H9 (cell line): ENCODE data around the gene PAM. TPM values are rescaled to one million over a fixed set of nuclear protein-coding genes. Genes with fewer than 3 reads are reported as not detected.

Experiments used
- DNase-seq: peaks from one replicate; pipeline ENCODE4 v3.0.0-alpha.2; 2017
- H2AFZ ChIP-seq: one replicate; pipeline ENCODE4 v1.6.1; 2013; ENCODE audit warnings: mild to moderate bottlenecking, low read length, control low read depth, moderate library complexity
- H2AK5ac ChIP-seq: 2 replicates; pipeline ENCODE4 v1.6.1; 2013; ENCODE audit warnings: low read length, control low read depth, mixed read lengths; ENCODE audit not compliant: insufficient read length
- H2BK120ac ChIP-seq: one replicate; pipeline ENCODE4 v1.6.1; 2013; ENCODE audit warnings: low read depth, mild to moderate bottlenecking, low read length, control low read depth, inconsistent platforms; ENCODE audit not compliant: poor library complexity, severe bottlenecking
- H2BK12ac ChIP-seq: 2 replicates; pipeline ENCODE4 v1.6.1; 2013; ENCODE audit warnings: low read length, control low read depth, mixed read lengths, low read depth; ENCODE audit not compliant: insufficient read length
- H2BK15ac ChIP-seq: 2 replicates; pipeline ENCODE4 v1.6.1; 2013; ENCODE audit warnings: low read depth, low read length, control low read depth
- H2BK20ac ChIP-seq: one replicate; pipeline ENCODE4 v1.6.1; 2013; ENCODE audit warnings: low read depth, mild to moderate bottlenecking, low read length, control low read depth, inconsistent platforms; ENCODE audit not compliant: poor library complexity, severe bottlenecking
- H2BK5ac ChIP-seq: 2 replicates; pipeline ENCODE4 v1.6.1; 2013; ENCODE audit warnings: low read length, control low read depth, mixed read lengths; ENCODE audit not compliant: insufficient read length
- H3K14ac ChIP-seq: 2 replicates; pipeline ENCODE4 v1.6.1; 2013; ENCODE audit warnings: low read length, control low read depth; ENCODE audit not compliant: insufficient read depth
- H3K18ac ChIP-seq: 2 replicates; pipeline ENCODE4 v1.6.1; 2013; ENCODE audit warnings: low read depth, mild to moderate bottlenecking, mixed read lengths, low read length, control low read depth; ENCODE audit not compliant: insufficient read length
- H3K23ac ChIP-seq: 2 replicates; pipeline ENCODE4 v1.6.1; 2013; ENCODE audit warnings: low read length, control low read depth, mixed read lengths, low read depth; ENCODE audit not compliant: insufficient read length
- H3K23me2 ChIP-seq: 2 replicates; pipeline ENCODE4 v1.6.1; 2013; ENCODE audit warnings: low read depth, mild to moderate bottlenecking, mixed read lengths, low read length, control low read depth; ENCODE audit not compliant: insufficient read length, poor library complexity, severe bottlenecking
- H3K27ac ChIP-seq: 2 replicates; pipeline ENCODE4 v1.5.1; 2013; ENCODE audit warnings: low read length, control low read depth, mixed read lengths, low read depth; ENCODE audit not compliant: insufficient read length
- H3K27me3 ChIP-seq: 2 replicates; pipeline ENCODE4 v1.6.1; 2013; ENCODE audit warnings: low read length, control low read depth, inconsistent platforms; ENCODE audit not compliant: insufficient read depth
- H3K4ac ChIP-seq: 2 replicates; pipeline ENCODE4 v1.6.1; 2013; ENCODE audit warnings: low read depth, mild to moderate bottlenecking, control low read depth, inconsistent platforms, low read length, moderate library complexity
- H3K4me1 ChIP-seq: 2 replicates; pipeline ENCODE4 v1.6.1; 2013; ENCODE audit warnings: low read length, control low read depth, inconsistent platforms; ENCODE audit not compliant: insufficient read depth
- H3K4me2 ChIP-seq: 2 replicates; pipeline ENCODE4 v1.6.1; 2013; ENCODE audit warnings: low read length, control low read depth, mixed read lengths; ENCODE audit not compliant: insufficient read length, insufficient read depth
- H3K56ac ChIP-seq: 2 replicates; pipeline ENCODE4 v1.6.1; 2013; ENCODE audit warnings: low read depth, mild to moderate bottlenecking, mixed read lengths, low read length, control low read depth; ENCODE audit not compliant: insufficient read length
- H3K79me1 ChIP-seq: 2 replicates; pipeline ENCODE4 v1.6.1; 2013; ENCODE audit warnings: low read depth, mild to moderate bottlenecking, moderate library complexity, low read length, control low read depth, inconsistent platforms; ENCODE audit not compliant: insufficient read depth, poor library complexity, severe bottlenecking
- H3K79me2 ChIP-seq: 2 replicates; pipeline ENCODE4 v1.6.1; 2013; ENCODE audit warnings: low read length, control low read depth, inconsistent platforms; ENCODE audit not compliant: insufficient read depth
- H3K9ac ChIP-seq: 2 replicates; pipeline ENCODE4 v1.6.1; 2013; ENCODE audit warnings: low read length, control low read depth, mixed read lengths; ENCODE audit not compliant: insufficient read length; ENCODE audit errors: extremely low read depth
- H3K9me3 ChIP-seq: one replicate; pipeline ENCODE4 v1.6.1; 2013; ENCODE audit warnings: low read depth, low read length, inconsistent platforms; ENCODE audit not compliant: control insufficient read depth
- H3T11ph ChIP-seq: one replicate; pipeline ENCODE4 v1.6.1; 2013; ENCODE audit warnings: mild to moderate bottlenecking, low read length, control low read depth, inconsistent platforms
- H4K20me1 ChIP-seq: one replicate; pipeline ENCODE4 v1.6.1; 2013; ENCODE audit not compliant: control insufficient read depth, insufficient read length, insufficient read depth
- H4K5ac ChIP-seq: 2 replicates; pipeline ENCODE4 v1.6.1; 2013; ENCODE audit warnings: low read depth, mild to moderate bottlenecking, mixed read lengths, low read length, control low read depth; ENCODE audit not compliant: insufficient read length
- H4K8ac ChIP-seq: replicated peaks from 2 replicates; pipeline ENCODE4 v1.6.1; 2013; ENCODE audit warnings: low read length, control low read depth, mixed read lengths, low read depth; ENCODE audit not compliant: insufficient read length
- H4K91ac ChIP-seq: 2 replicates; pipeline ENCODE4 v1.6.1; 2013; ENCODE audit warnings: low read depth, mild to moderate bottlenecking, moderate library complexity, mixed read lengths, low read length, control low read depth; ENCODE audit not compliant: insufficient read length
- H3K27ac Mint-ChIP-seq, 3 experiments: 2 replicates in 2 of 3; 3 replicates in 1 of 3; pipeline ENCODE4 v1.8.0; 2020 to 2021; ENCODE audit warnings: mixed read lengths in 3 of 3, mild to moderate bottlenecking in 1 of 3, moderate library complexity in 1 of 3
- H3K27me3 Mint-ChIP-seq: 2 replicates; pipeline ENCODE4 v1.8.0; 2021; ENCODE audit warnings: low read depth, mild to moderate bottlenecking, moderate library complexity, mixed read lengths
- H3K36me3 Mint-ChIP-seq, 3 experiments: 2 replicates in 2 of 3; 3 replicates in 1 of 3; pipeline ENCODE4 v1.8.0; 2020 to 2021; ENCODE audit warnings: low read depth in 3 of 3, mixed read lengths in 3 of 3; ENCODE audit not compliant: insufficient read depth in 1 of 3
- H3K4me1 Mint-ChIP-seq, 2 experiments: 2 replicates each; pipeline ENCODE4 v1.8.0; 2020; ENCODE audit warnings: mixed read lengths in 2 of 2
- H3K4me3 Mint-ChIP-seq, 2 experiments: 2 replicates in 1 of 2; 3 replicates in 1 of 2; pipeline ENCODE4 v1.8.0; 2020 to 2021; ENCODE audit warnings: mild to moderate bottlenecking in 2 of 2, mixed read lengths in 2 of 2, moderate library complexity in 1 of 2
- H3K9me3 Mint-ChIP-seq, 2 experiments: 2 replicates in 1 of 2; 3 replicates in 1 of 2; pipeline ENCODE4 v1.8.0; 2020; ENCODE audit warnings: mild to moderate bottlenecking in 2 of 2, mixed read lengths in 2 of 2, moderate library complexity in 1 of 2
- WGBS: extraction: QIAGEN DNeasy Blood & Tissue Kit; methylation state at CpG from one replicate; pipeline ENCODE4 v1.1.7; 2013; ENCODE audit warnings: missing lambda C conversion rate, low lambda C conversion rate, mixed read lengths; ENCODE audit not compliant: insufficient read length; ENCODE audit errors: extremely low coverage; 5-methylcytosine and 5-hydroxymethylcytosine counted together
- total RNA-seq: library from RNA; stranded (reverse); gene quantifications from 2 replicates; pipeline ENCODE4 v1.2.1, GENCODE V29; 2021
- TF ChIP-seq, protein P1 (sequence below): fragments of 200-600 bp; sonication (generic); conservative IDR thresholded peaks from 3 replicates; pipeline ENCODE4 v1.8.0; 2021; ENCODE audit warnings: antibody characterized with exemption, mild to moderate bottlenecking

Gene PAM
- total RNA-seq, 1 experiment from 2014 or later: 31.5 TPM

DNA sequence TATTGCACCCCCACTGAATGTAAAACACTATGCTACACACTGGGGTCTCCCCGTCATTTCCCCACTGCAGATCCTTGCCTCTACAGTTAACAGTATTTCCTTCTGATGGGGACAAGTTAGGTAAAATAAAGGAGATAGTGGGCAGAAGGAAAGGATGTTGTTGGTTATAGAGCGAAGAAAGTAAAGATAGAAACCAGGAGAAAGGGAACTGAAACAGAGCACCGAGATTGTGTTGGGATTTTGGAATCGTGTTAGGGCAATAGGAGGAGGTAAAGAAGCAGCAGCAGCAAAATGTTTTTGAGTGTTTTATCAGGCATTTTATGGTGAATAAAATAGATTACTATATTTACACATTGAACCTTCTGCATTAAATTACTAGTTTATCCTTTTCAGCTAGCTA is 60.0 kb downstream of the PAM start:
- H3K4ac ChIP-seq: no peak overlapping the region
- H3K79me2 ChIP-seq: no peaks in the 10 kb centered on the region
- Mint-ChIP-seq H3K36me3 (no peaks in the 10 kb centered on the region), H3K27ac (no peak overlapping the region), H3K9me3 (no peaks in the 10 kb centered on the region), H3K4me3 (no peak overlapping the region), H3K4me1 (peaks cover 2 to 10% of the 10 kb centered on the region in 2 experiments; a peak in 3 of 4 replicates), H3K27me3 (no peaks in the 10 kb centered on the region)
- no peaks in the 10 kb centered on the region for H3K27me3 ChIP-seq
- H3K23me2 ChIP-seq: no peaks in the 10 kb centered on the region
- H3K23ac ChIP-seq: no peak overlapping the region
- no peak overlapping the region for H2AFZ ChIP-seq
- DNase-seq: no peak
- no peak overlapping the region for H3K18ac ChIP-seq
- no peak overlapping the region for H3K27ac ChIP-seq
- no peak overlapping the region for H2BK120ac ChIP-seq
- H4K5ac ChIP-seq: no peak overlapping the region
- no peak overlapping the region for H2BK12ac ChIP-seq
- H2AK5ac ChIP-seq: no peak overlapping the region
- no peak overlapping the region for H4K91ac ChIP-seq
- H3K4me2 ChIP-seq: no peak overlapping the region
- no peaks in the 10 kb centered on the region for H4K20me1 ChIP-seq
- no peaks in the 10 kb centered on the region for H3K4me1 ChIP-seq
- H3K9ac ChIP-seq: no peak overlapping the region
- no peaks in the 10 kb centered on the region for H3K79me1 ChIP-seq
- H2BK15ac ChIP-seq: no peak overlapping the region
- H3T11ph ChIP-seq: no peak overlapping the region
- no peak overlapping the region for H2BK20ac ChIP-seq
- H3K9me3 ChIP-seq: no peaks in the 10 kb centered on the region
- 100% methylated on average over 1 of the region's 4 CpGs for WGBS
- H3K14ac ChIP-seq: no peak overlapping the region
- TF ChIP-seq, protein P1, sequence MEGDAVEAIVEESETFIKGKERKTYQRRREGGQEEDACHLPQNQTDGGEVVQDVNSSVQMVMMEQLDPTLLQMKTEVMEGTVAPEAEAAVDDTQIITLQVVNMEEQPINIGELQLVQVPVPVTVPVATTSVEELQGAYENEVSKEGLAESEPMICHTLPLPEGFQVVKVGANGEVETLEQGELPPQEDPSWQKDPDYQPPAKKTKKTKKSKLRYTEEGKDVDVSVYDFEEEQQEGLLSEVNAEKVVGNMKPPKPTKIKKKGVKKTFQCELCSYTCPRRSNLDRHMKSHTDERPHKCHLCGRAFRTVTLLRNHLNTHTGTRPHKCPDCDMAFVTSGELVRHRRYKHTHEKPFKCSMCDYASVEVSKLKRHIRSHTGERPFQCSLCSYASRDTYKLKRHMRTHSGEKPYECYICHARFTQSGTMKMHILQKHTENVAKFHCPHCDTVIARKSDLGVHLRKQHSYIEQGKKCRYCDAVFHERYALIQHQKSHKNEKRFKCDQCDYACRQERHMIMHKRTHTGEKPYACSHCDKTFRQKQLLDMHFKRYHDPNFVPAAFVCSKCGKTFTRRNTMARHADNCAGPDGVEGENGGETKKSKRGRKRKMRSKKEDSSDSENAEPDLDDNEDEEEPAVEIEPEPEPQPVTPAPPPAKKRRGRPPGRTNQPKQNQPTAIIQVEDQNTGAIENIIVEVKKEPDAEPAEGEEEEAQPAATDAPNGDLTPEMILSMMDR: no peak
- H2BK5ac ChIP-seq: no peak overlapping the region
- no peak overlapping the region for H4K8ac ChIP-seq
- no peak overlapping the region for H3K56ac ChIP-seq
